Measurements from ENCODE around the gene NECTIN2.

NECTIN2 gene

GRCh38 chr19:44905437-44906160, 59.5 kb downstream of the NECTIN2 start, which contains the start of gene APOE:
APOE (plus strand) TSS chr19:44905796; CDS start chr19:44906625, 829 bp downstream.
- Histone ChIP-seq H4K20me1 (ENCODE audit: control insufficient read depth, insufficient read depth, low read depth, low read length) (peaks cover 10% of the 10 kb centered on the region; the same call in 1 of the 2 replicates), H3K36me3 (ENCODE audit: control insufficient read depth, low read length) (peaks cover 28% of the 10 kb centered on the region), H3K9me2 (replicated peaks; ENCODE audit: control insufficient read depth, low read length) (no peaks in the 10 kb centered on the region), H3K4me2 (ENCODE audit: low read length) (peak within 1 kb of the TSS; percentile 16; the same call in 1 of the 2 replicates), H3K4me1 (ENCODE audit: control insufficient read depth, low read length) (peaks cover 13% of the 10 kb centered on the region), H3K79me2 (ENCODE audit: control insufficient read depth, low read length) (no peaks in the 10 kb centered on the region), H3K27ac (ENCODE audit: low read depth, low read length) (no peak within 1 kb of the TSS), H3K9me3 (ENCODE audit: control insufficient read depth, insufficient read depth, low read length) (no peaks in the 10 kb centered on the region), H3K27me3 (ENCODE audit: control insufficient read depth, low read length) (peaks cover 14% of the 10 kb centered on the region), H3F3A (ENCODE audit: control insufficient read depth, insufficient read depth) (peaks cover 2% of the 10 kb centered on the region), H3K4me3 (ENCODE audit: low read length) (no peak within 1 kb of the TSS)
- TF ChIP-seq CTCF (IDR thresholded peaks at IDR 0.05; ENCODE audit: low read depth, low read length, poor library complexity, severe bottlenecking) (no peak), EZH2phosphoT487 (IDR thresholded peaks at IDR 0.05; ENCODE audit: borderline replicate concordance, low read length) (no peak; the same call in 1 of the 2 replicates)

- Histone ChIP-seq H3K79me2 (ENCODE audit: control insufficient read depth, low read length) (no peaks in the 10 kb centered on the region), H3K36me3 (ENCODE audit: control insufficient read depth, low read length) (peaks cover 15% of the 10 kb centered on the region), H3K4me2 (ENCODE audit: low read length) (no peak overlapping the region), H3F3A (ENCODE audit: control insufficient read depth, insufficient read depth) (peaks cover 2% of the 10 kb centered on the region), H3K27me3 (ENCODE audit: control insufficient read depth, low read length) (peaks cover 20% of the 10 kb centered on the region), H4K20me1 (ENCODE audit: control insufficient read depth, insufficient read depth, low read depth, low read length) (peaks cover 10% of the 10 kb centered on the region; the same call in 1 of the 2 replicates), H3K4me3 (ENCODE audit: low read length) (no peak overlapping the region), H3K27ac (ENCODE audit: low read depth, low read length) (no peak overlapping the region), H3K4me1 (ENCODE audit: control insufficient read depth, low read length) (peaks cover 13% of the 10 kb centered on the region), H3K9me2 (replicated peaks; ENCODE audit: control insufficient read depth, low read length) (no peaks in the 10 kb centered on the region), H3K9me3 (ENCODE audit: control insufficient read depth, insufficient read depth, low read length) (no peaks in the 10 kb centered on the region)
- TF ChIP-seq CTCF (IDR thresholded peaks at IDR 0.05; ENCODE audit: low read depth, low read length, poor library complexity, severe bottlenecking): no peak
- no peak for TF ChIP-seq EZH2phosphoT487 (IDR thresholded peaks at IDR 0.05; ENCODE audit: borderline replicate concordance, low read length)
Measured at GRCh38 chr19:44907613-44908012, 61.5 kb downstream of the NECTIN2 start.

- Histone ChIP-seq H3K4me2 (ENCODE audit: low read length) (no peak overlapping the region), H3K4me1 (ENCODE audit: control insufficient read depth, low read length) (peaks cover 13% of the 10 kb centered on the region), H3K79me2 (ENCODE audit: control insufficient read depth, low read length) (no peaks in the 10 kb centered on the region), H3K9me3 (ENCODE audit: control insufficient read depth, insufficient read depth, low read length) (no peaks in the 10 kb centered on the region), H3K36me3 (ENCODE audit: control insufficient read depth, low read length) (peaks cover 10% of the 10 kb centered on the region), H3K9me2 (replicated peaks; ENCODE audit: control insufficient read depth, low read length) (no peaks in the 10 kb centered on the region), H4K20me1 (ENCODE audit: control insufficient read depth, insufficient read depth, low read depth, low read length) (peaks cover 10% of the 10 kb centered on the region; the same call in 1 of the 2 replicates), H3K27me3 (ENCODE audit: control insufficient read depth, low read length) (peaks cover 20% of the 10 kb centered on the region), H3F3A (ENCODE audit: control insufficient read depth, insufficient read depth) (peaks cover 2% of the 10 kb centered on the region), H3K27ac (ENCODE audit: low read depth, low read length) (no peak overlapping the region), H3K4me3 (ENCODE audit: low read length) (no peak overlapping the region)
- TF ChIP-seq CTCF (IDR thresholded peaks at IDR 0.05; ENCODE audit: low read depth, low read length, poor library complexity, severe bottlenecking): no peak
- TF ChIP-seq EZH2phosphoT487 (IDR thresholded peaks at IDR 0.05; ENCODE audit: borderline replicate concordance, low read length): no peak
Measured at GRCh38 chr19:44908074-44908835, 62.2 kb downstream of the NECTIN2 start.
